ENCODE results near the gene ELL.

- TF ChIP-seq CTCF (IDR thresholded peaks at IDR 0.05) (no peak), POLR2A (IDR thresholded peaks at IDR 0.05; ENCODE audit: low read depth) (no peak), POLR2AphosphoS5 (IDR thresholded peaks at IDR 0.05) (no peak)
These were observed 20.4 kb upstream of the ELL start for GRCh38 chr19:18541992-18542940.
